Heart left ventricle (tissue), 16 donors: ENCODE results near the gene RIMS4. TPM values are rescaled to one million over a fixed set of nuclear protein-coding genes. Genes with fewer than 3 reads are reported as not detected.

ENCODE experiments used
- ATAC-seq, 4 donors: fragments of 200-7000 bp; cut with Tn5 transposase; one replicate each; pipeline ENCODE4 v1.9.1; 2020 to 2022; ENCODE audit warnings: moderate library complexity in 4 of 4, mild to moderate bottlenecking in 3 of 4, moderate number of reproducible peaks in 1 of 4
- DNase-seq, 5 donors: peaks; one replicate each; pipeline ENCODE4 v3.0.0-alpha.2; 2020
- H3K27ac ChIP-seq, 12 donors: fragments of 200-600 bp; sonication (generic) in 4 of 12; one replicate each; pipeline versions ENCODE4 v1.5.0 to v1.8.0; 2016 to 2022; ENCODE audit warnings: mild to moderate bottlenecking in 2 of 12
- H3K27me3 ChIP-seq, 9 donors: fragments of 200-600 bp; sonication (generic) in 2 of 9; one replicate each; pipeline versions ENCODE4 v1.5.1 to v1.8.0; 2016 to 2022; ENCODE audit warnings: mild to moderate bottlenecking in 3 of 9
- H3K36me3 ChIP-seq, 9 donors: fragments of 200-600 bp; sonication (generic) in 2 of 9; one replicate each; pipeline versions ENCODE4 v1.5.0 to v1.8.0; 2018 to 2022; ENCODE audit warnings: mild to moderate bottlenecking in 2 of 9
- H3K4me1 ChIP-seq, 12 donors: fragments of 200-600 bp; sonication (generic) in 4 of 12; one replicate each; pipeline versions ENCODE4 v1.5.0 to v1.8.0; 2016 to 2022; ENCODE audit warnings: mild to moderate bottlenecking in 3 of 12
- H3K4me3 ChIP-seq, 12 donors: fragments of 200-600 bp; sonication (generic) in 4 of 12; one replicate each; pipeline versions ENCODE4 v1.5.0 to v1.8.0; 2017 to 2022; ENCODE audit warnings: mild to moderate bottlenecking in 9 of 12, moderate library complexity in 4 of 12
- H3K9me3 ChIP-seq, 12 donors: fragments of 200-600 bp; sonication (generic) in 4 of 12; one replicate each; pipeline versions ENCODE4 v1.5.0 to v1.8.0; 2016 to 2022; ENCODE audit warnings: mild to moderate bottlenecking in 1 of 12
- CTCF ChIP-seq, 12 donors: fragments of 200-600 bp; sonication (generic) in 4 of 12; IDR thresholded peaks; one replicate each; pipeline versions ENCODE4 v1.5.0 to v1.8.0; 2018 to 2022; ENCODE audit warnings: antibody characterized with exemption in 12 of 12, mild to moderate bottlenecking in 5 of 12
- POLR2A ChIP-seq, 2 donors: fragments of 450-650 bp; IDR thresholded peaks; one replicate each; pipeline ENCODE4 v1.6.1; 2017; ENCODE audit warnings: antibody characterized with exemption in 2 of 2, mild to moderate bottlenecking in 2 of 2, moderate library complexity in 2 of 2
- WGBS, 4 donors: extraction: QIAGEN DNeasy Blood & Tissue Kit in 2 of 4; methylation state at CpG; one replicate each; pipeline versions ENCODE4 v1.1.5 to v1.1.7; 2013 to 2018; 5-methylcytosine and 5-hydroxymethylcytosine counted together
- intact Hi-C, 10 donors: fragments of 100-400 bp; cut with DNase I; formaldehyde crosslinking; loops; one replicate each; pipeline versions ENCODE4 v1.11.1 to v1.14.2; 2022
- polyA plus RNA-seq, 2 donors: library from polyadenylated mRNA; stranded (reverse); fragments of 200-250 nt; gene quantifications; one replicate each; pipeline ENCODE4 v1.2.3, GENCODE V29; 2013
- total RNA-seq, 9 donors: library from RNA; depleted of rRNA in 2 of 9; stranded (reverse); fragments of >200 nt in 2 of 9; fragmentation: NEBNext Ultra II Directional in 3 of 9; extraction: Animal tissue kit (Norgen Biotek cat#: 25700) in 3 of 9; gene quantifications; one replicate each; pipeline versions ENCODE4 v1.1.0 to v1.2.4, GENCODE V29; 2016 to 2023
- donor health status: ischemic (EF 13 %, LVEDD 7.1; RV severe dilation, severe dysfunction).
- donor health status: healthy with polysubstance abuse.
- donor health status: DM: no; HTN: yes; CAD: no.
- donor health status: DM: no; HTN: no; CAD: no.
- donor health status: ischemic (EF 25% LVEDD 6.9; RV normal size, moderate dysfunction).
- donor health status: ischemic (EF 25% LVEDD 5.7; RV mildly dilated, moderate dysfunction).
- donor health status: healthy.
- donor health status: DM: yes; HTN: yes; CAD: no.
- donor health status: ischemic (EF 35%, LVEDD 5.7; RV mildly dilated, moderate dysfunction).
- donor health status: nonischemic (EF 11% LVEDD 7.7; RV severe dilation, severe dysfunction).
- donor health status: DM: yes; HTN: yes; CAD: no.
- donor health status: PGD.
- donor health status: ischemic (EF 29% LVEDD 5.4; RV normal size, mild dysfunction).
- donor health status: nonischemic (EF 23%, LVEDD 6.1; RV moderate dilation, normal function).

RIMS4 gene
- total and polyA plus RNA-seq, 11 donors, result 0.04 to 0.59 (median 0.11) TPM; not detected in 5

- 57 to 59% (median 59%) methylated on average over 3 to 8 of the region's 8 CpGs for WGBS, 4 donors
- peak overlapping the region in 10 of 12 donors; percentile 28 to 76 (median 53) for H3K27ac ChIP-seq
- ATAC-seq, result peak in 2 of 4 donors; percentile 6 to 9
Observed at GRCh38 chr20:44731657-44732056, 78.7 kb downstream of the RIMS4 start.

GRCh38 chr20:44730441-44730840 lies 79.9 kb downstream of the RIMS4 start:
- intact Hi-C loops, result loop anchor here in 6 of 10 donors (5.0 to 10.0 kb wide), 5 partner anchors 196 to 516 kb away; partner anchors contain the start of gene OSER1 (in 2 of the 6)
- Histone ChIP-seq H3K27ac (peak overlapping the region in 7 of 12 donors; percentile 6 to 76 (median 41)), H3K36me3 (no peaks in the 10 kb centered on the region), H3K4me1 (peaks cover 0 to 34% (median 9%) of the 10 kb centered on the region in 12 donors), H3K27me3 (no peaks in the 10 kb centered on the region), H3K4me3 (no peak overlapping the region), H3K9me3 (no peaks in the 10 kb centered on the region)
- DNase-seq (no peak), ATAC-seq (no peak)
- TF ChIP-seq POLR2A (IDR thresholded peaks at IDR 0.05), result no peak
- TF ChIP-seq CTCF (IDR thresholded peaks at IDR 0.05), result no peak
- 66 to 86% (median 70%) methylated on average over 2 of the region's 2 CpGs for WGBS, 4 donors

More at GRCh38 chr20:44731657-44732056, 78.7 kb downstream of the RIMS4 start:
- H3K4me1 ChIP-seq, result peaks cover 0 to 37% (median 11%) of the 10 kb centered on the region in 12 donors
- peak in 1 of 5 donors; percentile 67 for DNase-seq
- H3K36me3 ChIP-seq, result no peaks in the 10 kb centered on the region
- intact Hi-C loops, result loop anchor here in 7 of 10 donors (2.0 to 10.0 kb wide), 6 partner anchors 47 to 517 kb away; partner anchors contain the start of gene OSER1 (in 2 of the 7)
- no peaks in the 10 kb centered on the region for H3K9me3 ChIP-seq
- no peak overlapping the region for H3K4me3 ChIP-seq
- no peaks in the 10 kb centered on the region for H3K27me3 ChIP-seq
- no peak for TF ChIP-seq CTCF (IDR thresholded peaks at IDR 0.05)
- TF ChIP-seq POLR2A (IDR thresholded peaks at IDR 0.05), result no peak

GRCh38 chr20:44728801-44729443 lies 81.4 kb downstream of the RIMS4 start:
- Histone ChIP-seq H3K27ac (peak overlapping the region in 11 of 12 donors; percentile 21 to 66 (median 58)), H3K9me3 (no peaks in the 10 kb centered on the region), H3K27me3 (no peaks in the 10 kb centered on the region), H3K4me3 (no peak overlapping the region), H3K36me3 (no peaks in the 10 kb centered on the region), H3K4me1 (peaks cover 0 to 34% (median 9%) of the 10 kb centered on the region in 12 donors)
- peak; percentile 69 to 86 (median 78) for DNase-seq
- intact Hi-C loops, result loop anchor here in 1 of 10 donors (2.0 kb wide), 1 partner anchor 36 kb away; no protein-coding TSS in a partner anchor
- TF ChIP-seq POLR2A (IDR thresholded peaks at IDR 0.05), result peak in 1 of 2 donors; percentile 46
- TF ChIP-seq CTCF (IDR thresholded peaks at IDR 0.05), result no peak
- 19 to 35% (median 26%) methylated on average over 9 of the region's 9 CpGs for WGBS, 4 donors
- ATAC-seq, result peak; percentile 78 to 91 (median 90)

- no peak overlapping the region for H3K4me3 ChIP-seq
- ATAC-seq, result no peak
- no peaks in the 10 kb centered on the region for H3K27me3 ChIP-seq
- H3K9me3 ChIP-seq, result no peaks in the 10 kb centered on the region
- no peak for DNase-seq
- WGBS, 4 donors, result 90 to 93% (median 91%) methylated on average over 2 of the region's 2 CpGs
- H3K4me1 ChIP-seq, result peaks cover 0 to 31% (median 9%) of the 10 kb centered on the region in 12 donors
- no peak overlapping the region for H3K27ac ChIP-seq
- intact Hi-C loops, result loop anchor here in 1 of 10 donors (2.0 kb wide), 1 partner anchor 35 kb away; no protein-coding TSS in a partner anchor
- H3K36me3 ChIP-seq, result no peaks in the 10 kb centered on the region
- TF ChIP-seq POLR2A (IDR thresholded peaks at IDR 0.05) (no peak), CTCF (IDR thresholded peaks at IDR 0.05) (no peak)
Observed at GRCh38 chr20:44727651-44728050, 82.7 kb downstream of the RIMS4 start.
